GM23248 (cell line): ENCODE results near the gene LDB2.

ENCODE experiments used
- EZH2 ChIP-seq: fragments of 200-600 bp; sonication (generic); IDR thresholded peaks from 2 replicates; pipeline ENCODE4 v1.6.1; 2018; ENCODE audit warnings: antibody characterized with exemption, mild to moderate bottlenecking; ENCODE audit not compliant: insufficient read depth, poor library complexity, severe bottlenecking
- EZH2phosphoT487 ChIP-seq: fragments of 200-600 bp; sonication (generic); IDR thresholded peaks from 2 replicates; pipeline ENCODE4 v1.6.1; 2018; ENCODE audit warnings: antibody characterized with exemption, moderate library complexity, mild to moderate bottlenecking, low read depth; ENCODE audit not compliant: insufficient read depth

DNA sequence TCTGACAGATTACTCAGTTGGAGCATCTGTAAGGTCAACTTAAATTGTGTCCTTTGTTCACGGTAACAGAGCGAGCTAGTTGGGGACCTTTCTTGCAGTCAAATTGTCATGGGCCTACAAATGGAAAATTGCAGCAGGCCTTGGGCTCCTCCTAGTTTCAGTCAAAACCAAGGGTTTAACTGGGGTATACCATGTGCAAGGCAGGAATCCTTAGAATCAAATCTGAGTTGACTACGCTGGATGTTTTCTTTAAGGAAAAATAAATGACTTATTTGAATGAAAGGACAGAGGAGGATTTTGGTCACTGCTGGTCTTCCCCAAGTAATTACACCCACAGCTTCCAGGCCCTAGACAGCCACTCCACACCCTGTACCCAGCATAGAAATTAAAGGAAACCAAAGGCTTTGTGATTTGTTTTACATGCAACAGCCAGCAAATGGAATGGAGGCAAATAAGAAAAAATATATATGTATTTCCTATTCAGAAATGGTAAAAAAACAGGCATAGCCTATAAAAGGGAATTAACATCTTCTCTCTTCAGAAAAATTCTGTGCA lies 307.1 kb downstream of the LDB2 start:
- TF ChIP-seq EZH2 (no peak), EZH2phosphoT487 (no peak)
